ENCODE results near the gene RALY.

The RALY gene

DNA sequence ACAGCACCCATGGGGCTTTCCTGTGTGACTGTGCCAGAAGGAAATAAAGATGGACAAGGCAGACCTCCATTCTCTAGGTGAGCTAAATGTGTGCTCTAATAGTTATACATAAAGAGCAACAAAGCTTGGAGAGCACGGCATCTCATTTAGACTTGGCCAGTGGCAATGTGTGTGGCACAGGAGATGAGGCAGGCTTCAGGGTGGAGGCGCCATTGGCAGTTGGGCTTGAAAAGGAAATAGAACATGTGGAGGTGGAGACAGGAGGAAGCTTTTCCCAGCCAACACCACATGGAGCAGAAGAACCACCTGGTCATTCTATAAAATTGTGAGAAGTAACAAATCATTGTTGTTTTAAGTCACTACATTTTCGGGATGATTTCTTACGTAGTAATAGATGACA lies 3.6 kb upstream of the RALY start:
- no peak for DNase-seq

DNA sequence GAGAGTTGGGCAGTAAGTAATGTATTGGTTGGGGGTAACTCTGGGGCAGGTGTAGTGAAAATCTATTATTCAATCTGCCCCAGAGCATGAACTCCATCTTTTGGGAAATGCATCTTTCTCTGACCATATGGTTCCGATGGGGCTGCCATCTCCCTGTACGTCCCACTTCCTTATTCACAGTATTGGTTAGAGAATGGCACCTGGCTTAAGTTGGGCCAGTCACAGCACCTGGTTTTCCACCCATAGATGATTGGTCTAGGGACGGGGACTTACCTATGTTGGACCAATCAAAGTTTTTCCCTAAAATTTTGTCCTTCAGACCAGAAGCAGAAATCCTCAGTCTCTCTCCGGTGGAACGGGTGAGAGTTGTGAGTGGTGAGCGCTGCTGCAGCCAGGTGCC lies 2.2 kb upstream of the RALY start:
- DNase-seq = no peak

GRCh38 chr20:33992145-33992922 lies 1.4 kb upstream of the RALY start:
- DNase-seq = no peak

- peak; percentile 100 for DNase-seq
Measured at GRCh38 chr20:33992923-33993575, 662 bp upstream of the RALY start.

- DNase-seq = peak; percentile 78 to 92
Measured at GRCh38 chr20:33994222-33994913, 657 bp downstream of the RALY start.

DNA sequence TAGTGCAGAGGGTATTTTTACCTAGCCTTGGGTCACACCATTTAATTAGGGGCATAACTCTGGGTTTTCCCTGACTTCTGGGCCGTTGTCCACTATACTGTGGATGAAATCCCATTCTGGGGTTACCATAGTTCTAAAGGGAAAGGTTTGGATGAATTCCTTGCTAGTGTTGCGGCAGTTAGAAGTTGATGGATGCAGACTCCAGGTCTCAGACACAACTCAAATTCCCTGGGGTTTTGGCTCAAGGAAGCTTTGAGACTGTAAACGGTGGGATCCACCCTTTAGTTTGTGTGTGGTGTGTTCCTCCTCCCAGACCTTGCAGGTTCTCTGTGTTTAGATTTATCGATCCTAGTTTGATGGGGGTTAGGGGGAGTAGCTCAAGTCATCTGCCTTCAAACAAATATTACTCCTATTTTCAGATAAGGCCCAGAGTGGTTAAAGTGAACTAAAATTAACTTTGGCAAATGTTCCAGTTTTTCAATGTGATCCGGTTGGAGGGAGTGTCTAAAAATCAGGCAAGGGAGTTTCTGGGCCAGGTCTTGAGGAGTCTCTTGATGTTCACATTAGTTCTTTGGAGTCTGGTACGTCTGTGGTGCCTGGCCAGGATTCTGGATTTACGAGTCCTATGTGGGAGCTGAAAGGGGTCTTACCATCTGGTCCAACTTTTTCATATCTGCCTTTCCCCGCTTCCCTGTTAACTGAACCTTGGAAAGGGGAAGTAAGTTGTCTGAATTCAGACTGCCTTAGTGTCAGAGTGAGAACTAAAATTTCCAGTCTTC lies 1.5 kb downstream of the RALY start:
- DNase-seq = no peak

DNA sequence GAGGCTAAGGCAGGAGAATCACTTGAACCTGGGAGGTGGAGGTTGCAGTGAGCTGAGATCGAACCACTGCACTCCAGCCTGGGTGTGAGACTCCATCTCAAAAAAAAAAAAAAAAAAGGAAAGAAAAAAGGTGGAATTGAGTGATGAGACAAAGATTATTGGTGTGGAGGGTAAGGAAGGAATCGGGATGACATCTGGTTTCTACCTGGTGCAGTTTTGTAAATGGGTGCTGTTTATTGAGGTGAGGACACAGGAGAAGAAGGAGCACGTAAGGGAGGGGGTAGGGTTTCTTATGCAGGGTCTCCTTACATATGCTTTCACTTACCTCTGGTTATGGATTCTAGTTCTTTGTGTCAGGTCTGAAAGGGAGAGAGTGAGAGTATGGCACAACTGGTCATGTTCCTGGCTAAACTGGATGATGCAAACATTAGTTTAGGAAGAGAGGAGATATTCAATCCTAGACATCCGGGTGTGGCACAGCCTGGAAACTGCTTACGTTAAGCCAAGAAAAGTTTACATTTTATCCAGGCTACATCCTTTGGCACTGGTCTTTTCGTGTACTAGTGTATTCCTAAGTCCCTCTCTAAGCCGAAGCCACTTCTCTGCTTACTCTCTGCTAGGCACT lies 5.4 kb downstream of the RALY start:
- no peak for DNase-seq

DNA sequence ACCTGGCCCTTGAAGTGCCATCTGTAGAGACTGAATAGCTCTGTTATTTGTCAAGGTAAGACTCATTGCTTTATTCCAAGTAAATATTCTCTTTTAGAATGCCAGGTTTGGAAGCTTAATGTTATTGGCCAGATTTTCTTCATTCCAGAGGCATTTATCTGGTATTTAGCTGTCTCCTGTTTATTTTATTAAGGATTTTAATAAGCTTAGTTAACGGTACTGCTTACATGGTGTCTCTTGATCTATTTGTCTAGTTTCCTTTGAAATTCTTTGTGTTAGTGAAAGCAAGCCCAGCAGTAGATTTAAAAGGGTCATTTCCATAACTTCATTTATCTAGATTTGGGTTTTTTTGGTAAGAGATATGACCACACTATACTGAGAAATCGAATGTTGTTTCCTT lies 7.7 kb downstream of the RALY start:
- DNase-seq = no peak

DNA sequence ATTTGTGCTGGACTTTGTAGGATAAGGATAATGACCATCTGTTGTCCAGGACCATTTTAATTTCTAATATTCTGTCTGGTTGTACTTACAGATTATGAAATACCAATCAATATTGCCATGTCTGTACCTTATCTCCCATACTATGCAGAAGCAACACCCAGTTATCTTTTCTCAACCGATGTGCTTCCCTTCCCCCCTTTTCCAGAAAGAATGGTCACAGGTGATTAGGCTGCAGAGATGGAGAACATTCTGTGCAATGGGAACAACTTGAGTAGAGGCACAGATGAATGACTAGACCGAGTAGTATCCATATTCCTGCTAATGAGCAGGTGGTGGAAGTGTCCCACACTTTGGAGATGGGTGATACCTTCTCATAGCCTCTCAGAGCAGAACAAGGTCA lies 10.5 kb downstream of the RALY start:
- no peak for DNase-seq

DNA sequence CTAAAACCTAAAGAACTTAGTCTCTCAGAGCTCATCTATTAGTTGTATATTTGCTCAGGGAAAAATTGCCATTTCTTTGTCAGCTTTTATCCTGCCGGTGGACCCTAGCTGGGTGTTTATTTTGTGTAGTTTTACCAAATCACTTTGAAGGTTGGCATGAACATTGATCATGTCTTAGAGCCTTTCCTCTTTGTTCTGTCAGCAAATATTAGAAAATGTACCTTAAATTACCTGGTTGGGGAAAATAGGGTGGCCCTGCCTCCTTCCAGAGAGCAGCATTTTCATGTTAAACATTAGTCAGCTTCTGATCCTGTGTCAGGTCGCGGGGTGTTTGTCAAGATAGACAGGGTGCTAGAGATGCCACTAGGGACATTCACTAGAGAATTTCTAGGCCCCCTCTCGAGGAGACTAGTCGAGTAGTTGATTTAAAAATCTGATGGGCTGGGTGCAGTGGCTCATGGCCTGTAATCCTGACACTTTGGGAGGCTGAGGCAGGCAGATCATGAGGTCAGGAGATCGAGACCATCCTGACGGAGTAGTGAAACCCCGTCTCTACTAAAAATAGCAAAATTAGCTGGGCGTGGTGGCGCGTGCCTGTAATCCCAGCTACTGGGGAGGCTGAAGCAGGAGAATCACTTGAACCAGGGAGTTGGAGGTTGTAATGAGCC lies 11.2 kb downstream of the RALY start:
- no peak for DNase-seq

DNA sequence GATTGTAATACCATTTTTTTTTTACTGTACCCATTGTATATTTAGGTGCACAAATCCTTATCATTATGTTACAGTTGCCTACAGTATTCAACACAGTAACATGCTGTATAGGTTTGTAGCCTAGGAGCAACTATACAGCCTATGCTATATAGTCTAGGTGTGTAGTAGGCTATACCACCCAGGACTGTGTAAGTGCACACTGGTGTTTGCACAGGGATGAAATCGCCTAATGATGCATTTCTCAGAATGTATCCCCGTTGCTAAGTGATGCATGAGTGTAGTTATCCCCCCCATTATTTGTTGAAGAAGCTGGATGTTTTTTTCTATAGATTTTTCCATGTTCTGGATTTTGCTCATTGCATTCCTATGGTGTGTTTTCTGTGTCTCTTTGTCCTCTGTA lies 12.9 kb downstream of the RALY start:
- no peak for DNase-seq

DNA sequence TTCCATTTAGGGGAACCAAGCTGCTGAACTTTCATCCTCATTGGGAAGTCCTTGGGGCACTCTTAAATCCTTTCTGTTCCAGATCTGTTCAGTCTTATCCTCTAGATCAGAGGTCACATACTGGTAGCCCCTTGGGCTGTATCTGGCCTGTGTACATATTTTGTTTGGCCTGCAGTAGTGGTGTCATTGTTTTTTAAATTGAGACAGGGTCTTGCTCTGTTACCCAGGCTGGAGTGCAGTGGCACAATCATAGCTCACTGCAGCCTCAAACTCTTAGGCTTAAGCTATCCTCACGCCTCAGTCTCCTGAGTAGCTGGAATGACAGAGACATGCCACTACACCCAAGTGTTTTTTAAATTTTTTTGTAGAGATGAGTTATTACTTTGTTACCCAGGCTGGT lies 14.8 kb downstream of the RALY start:
- DNase-seq = no peak

- DNase-seq = no peak
Measured at GRCh38 chr20:34010405-34010931, 16.8 kb downstream of the RALY start.

- no peak for DNase-seq
Measured at GRCh38 chr20:34011275-34011674, 17.6 kb downstream of the RALY start.

GRCh38 chr20:34012330-34012729 lies 18.6 kb downstream of the RALY start:
- no peak for DNase-seq

GRCh38 chr20:34012735-34013134 lies 19.0 kb downstream of the RALY start:
- DNase-seq = no peak

DNA sequence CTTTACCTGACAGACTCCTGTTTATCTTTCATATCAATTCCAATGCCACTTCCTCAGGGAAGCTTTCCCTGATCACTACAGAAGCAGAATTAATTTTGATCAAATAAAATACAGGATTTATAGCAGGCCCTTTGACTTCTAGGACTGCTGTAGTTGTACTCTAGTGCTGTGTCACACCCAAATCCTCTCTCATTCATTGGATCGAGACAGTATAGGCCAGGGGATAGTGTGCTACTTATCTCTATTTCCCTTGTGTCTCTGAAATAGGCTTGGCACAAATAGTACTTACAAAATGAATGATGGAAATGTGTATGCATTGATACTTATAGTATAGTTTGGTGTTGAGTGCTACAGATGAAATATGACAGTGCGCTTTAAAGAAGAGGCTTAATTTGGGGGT lies 19.8 kb downstream of the RALY start:
- DNase-seq = no peak

DNA sequence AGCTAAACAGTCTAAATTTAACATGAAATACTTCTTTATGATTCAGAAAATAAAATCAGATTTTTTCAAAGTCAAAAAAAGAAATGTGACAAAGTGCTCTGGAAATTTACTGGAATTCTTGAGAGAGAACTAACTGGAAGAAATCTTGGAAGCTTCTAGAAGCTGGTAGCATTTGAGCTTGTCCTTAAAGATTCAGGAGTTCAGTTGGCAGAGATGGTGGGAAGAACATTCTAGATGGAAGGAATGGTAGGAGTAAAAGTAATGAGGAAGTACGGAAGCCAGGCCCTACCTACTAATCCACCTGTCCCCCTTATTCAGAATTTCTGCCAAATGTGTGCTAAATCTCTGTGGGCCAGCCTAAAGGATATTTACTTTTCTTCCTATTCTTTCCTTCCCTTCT lies 21.2 kb downstream of the RALY start:
- DNase-seq = no peak

- DNase-seq = no peak
Measured at GRCh38 chr20:34015401-34016335, 22.0 kb downstream of the RALY start.

- DNase-seq = no peak
Measured at GRCh38 chr20:34016736-34017135, 23.0 kb downstream of the RALY start.

DNA sequence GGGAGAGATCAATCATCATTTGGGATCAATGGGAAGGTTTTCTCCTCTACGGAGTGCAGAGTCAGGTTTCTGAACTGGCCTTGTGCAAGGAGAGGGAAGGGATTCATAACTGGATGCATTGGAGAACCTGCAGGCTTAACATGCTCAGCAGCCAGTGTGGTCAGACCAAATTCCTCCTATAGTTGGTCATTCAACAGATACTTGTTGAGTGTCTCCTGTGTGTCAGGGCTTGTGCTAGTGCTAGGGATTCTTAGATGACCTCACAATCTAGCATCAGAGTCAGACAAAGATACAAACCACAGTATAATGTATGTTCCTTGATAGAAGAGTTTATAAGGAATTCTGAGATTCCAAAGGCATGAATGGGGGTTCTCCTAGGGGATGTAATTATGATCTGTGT lies 23.9 kb downstream of the RALY start:
- DNase-seq = peak; percentile 60 to 83
